ENCODE measurements around the gene WARS2.
A peak's percentile ranks its signal among the peaks of the same experiment; 100 is the strongest.

The WARS2 gene

GRCh38 chr1:119081267-119081666 lies 59.2 kb downstream of the WARS2 start:
- no peak for DNase-seq

GRCh38 chr1:119080586-119080985 lies 59.9 kb downstream of the WARS2 start:
- DNase-seq: no peak

GRCh38 chr1:119079881-119080280 lies 60.6 kb downstream of the WARS2 start:
- no peak for DNase-seq

GRCh38 chr1:119075614-119076013 lies 64.8 kb downstream of the WARS2 start:
- DNase-seq: no peak

GRCh38 chr1:119071321-119071720 lies 69.1 kb downstream of the WARS2 start:
- DNase-seq: no peak

GRCh38 chr1:119069682-119070081 lies 70.8 kb downstream of the WARS2 start:
- DNase-seq: no peak

GRCh38 chr1:119068427-119068826 lies 72.0 kb downstream of the WARS2 start:
- DNase-seq: peak; percentile 46

GRCh38 chr1:119061700-119062099 lies 78.8 kb downstream of the WARS2 start:
- no peak for DNase-seq

- DNase-seq: no peak
These were observed 84.9 kb downstream of the WARS2 start for GRCh38 chr1:119055568-119055967.

- no peak for DNase-seq
These were observed 86.5 kb downstream of the WARS2 start for GRCh38 chr1:119053917-119054316.

GRCh38 chr1:119052267-119052666 lies 88.2 kb downstream of the WARS2 start:
- DNase-seq: no peak

- no peak for DNase-seq
These were observed 91.6 kb downstream of the WARS2 start for GRCh38 chr1:119048624-119049404.

GRCh38 chr1:119046785-119047438 lies 93.5 kb downstream of the WARS2 start:
- no peak for DNase-seq

- DNase-seq: no peak
These were observed 94.0 kb downstream of the WARS2 start for GRCh38 chr1:119046429-119046784.

GRCh38 chr1:119045096-119045746 lies 95.2 kb downstream of the WARS2 start:
- DNase-seq: no peak

GRCh38 chr1:119040906-119041305 lies 99.5 kb downstream of the WARS2 start:
- DNase-seq: no peak

- no peak for DNase-seq
These were observed 100.0 kb downstream of the WARS2 start for GRCh38 chr1:119040489-119040888.

GRCh38 chr1:119038363-119038762 lies 102.1 kb downstream of the WARS2 start:
- no peak for DNase-seq

GRCh38 chr1:119034359-119034758 lies 106.1 kb downstream of the WARS2 start:
- DNase-seq: no peak

- no peak for DNase-seq
These were observed 107.5 kb downstream of the WARS2 start for GRCh38 chr1:119032986-119033385.

- no peak for DNase-seq
These were observed 112.7 kb downstream of the WARS2 start for GRCh38 chr1:119027759-119028158.

- no peak for DNase-seq
These were observed 113.5 kb downstream of the WARS2 start for GRCh38 chr1:119026956-119027355.

GRCh38 chr1:119015547-119015946 lies 124.9 kb downstream of the WARS2 start:
- DNase-seq: no peak

GRCh38 chr1:119012383-119012782 lies 128.1 kb downstream of the WARS2 start:
- DNase-seq: no peak

Measured in hematopoietic multipotent progenitor cell treated with erythropoietin and hydrocortisone succinate and interleukin-3 and kit ligand, for 8 days (in vitro differentiated cells).